GM04503 (cell line): ENCODE results near the gene HMGXB3.
A peak's percentile ranks its signal among the peaks of the same experiment; 100 is the strongest.

Experiments
- DNase-seq: peaks from one replicate; pipeline ENCODE4 v3.0.0-alpha.2; 2012; ENCODE audit warnings: low read depth

HMGXB3 gene

GRCh38 chr5:150000256-150000989 is at the start of gene HMGXB3, which contains the start of gene TIGD6:
HMGXB3 (plus strand) TSS chr5:150000739; CDS start chr5:150004853, 4,114 bp downstream.
TIGD6 (minus strand) TSS chr5:150000654; CDS start chr5:149996348, 4,306 bp downstream.
- DNase-seq, result peak; percentile 61

GRCh38 chr5:149951138-149951749 is 49.3 kb upstream of the HMGXB3 start:
- no peak for DNase-seq

- DNase-seq, result no peak
Observed at GRCh38 chr5:149953436-149954121, 47.0 kb upstream of the HMGXB3 start.

GRCh38 chr5:149954798-149955197 is 45.7 kb upstream of the HMGXB3 start:
- no peak for DNase-seq

DNA sequence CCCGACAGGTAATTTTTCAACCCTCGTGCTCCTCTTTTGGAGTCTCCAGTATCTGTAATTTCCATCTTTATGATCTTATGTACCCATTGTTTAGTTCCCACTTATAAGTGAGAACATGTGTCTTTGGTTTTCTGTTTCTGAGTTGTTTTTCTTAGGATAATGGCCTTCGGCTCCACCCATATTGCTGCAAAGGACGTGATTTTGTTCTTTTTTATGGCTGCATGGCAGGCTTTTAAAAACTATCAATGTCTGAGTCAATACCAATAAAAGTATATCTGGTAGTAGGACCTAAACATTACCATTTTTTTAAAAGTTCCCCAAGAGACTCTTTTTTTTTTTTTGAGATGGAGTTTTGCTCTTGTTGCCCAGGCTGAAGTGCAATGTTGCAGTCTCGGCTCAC is 43.9 kb upstream of the HMGXB3 start:
- DNase-seq, result no peak

DNA sequence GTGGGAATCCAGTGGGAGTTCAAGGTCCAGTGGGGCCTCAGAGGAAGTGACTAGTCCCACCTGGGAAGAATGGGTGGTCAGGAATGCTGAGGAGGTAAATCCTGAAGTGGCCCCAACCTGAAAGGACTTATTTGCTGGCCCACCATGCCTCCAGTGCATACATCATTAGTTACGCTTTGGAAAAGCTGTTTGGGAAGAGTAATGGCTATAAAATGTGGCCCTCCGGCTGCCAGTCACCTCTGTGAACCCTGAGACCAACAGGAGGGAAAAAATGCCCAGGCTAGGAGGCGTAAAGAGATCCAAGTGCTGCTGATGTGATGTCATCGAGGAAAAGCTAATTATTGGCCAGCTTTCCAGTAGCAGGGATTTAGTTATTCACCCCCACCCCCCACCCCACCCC is 42.7 kb upstream of the HMGXB3 start:
- no peak for DNase-seq

DNA sequence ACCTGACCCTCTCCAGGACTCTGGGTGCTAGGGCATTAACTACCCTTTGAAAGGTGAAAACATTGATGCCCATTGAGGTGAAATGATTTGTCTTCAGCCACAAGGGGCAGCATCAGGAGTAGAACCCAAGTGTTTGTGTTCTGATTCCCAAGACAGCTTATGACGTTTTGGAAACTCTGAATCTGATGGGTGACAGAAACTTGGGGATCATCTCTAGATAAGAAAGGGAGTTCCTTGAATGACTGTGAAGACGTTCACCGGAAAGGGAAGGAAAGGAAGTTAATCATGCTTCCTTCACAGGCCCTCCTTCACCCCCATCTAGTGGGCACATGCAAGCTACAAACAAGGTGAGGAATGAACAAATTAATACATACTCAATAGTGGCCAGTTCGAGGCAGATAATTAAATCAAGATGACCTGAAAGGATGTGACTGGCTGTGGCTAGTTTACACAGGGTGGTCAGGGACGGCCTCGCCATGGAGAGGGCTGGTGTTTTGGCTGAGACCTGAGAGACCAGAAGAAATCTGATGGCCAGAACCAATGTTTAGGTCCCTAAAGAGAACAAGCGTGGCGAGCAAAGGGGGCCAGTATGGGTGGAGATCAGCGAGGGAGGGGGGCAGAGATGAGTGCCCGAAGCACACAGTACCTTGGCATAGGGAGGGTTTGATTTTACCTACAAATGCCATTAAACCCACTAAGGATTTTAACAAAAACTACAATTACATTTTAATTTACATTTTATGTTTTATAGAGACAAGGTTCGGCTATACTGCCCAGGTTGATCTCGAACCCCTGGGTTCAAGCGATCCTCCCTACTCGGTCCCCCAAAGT is 40.9 kb upstream of the HMGXB3 start:
- no peak for DNase-seq

- peak; percentile 90 for DNase-seq
Observed at GRCh38 chr5:149960272-149961185, 40.0 kb upstream of the HMGXB3 start, which contains the start of gene SLC26A2. SLC26A2 (plus strand) TSS chr5:149960758; CDS start chr5:149977653, 16,895 bp downstream.

DNA sequence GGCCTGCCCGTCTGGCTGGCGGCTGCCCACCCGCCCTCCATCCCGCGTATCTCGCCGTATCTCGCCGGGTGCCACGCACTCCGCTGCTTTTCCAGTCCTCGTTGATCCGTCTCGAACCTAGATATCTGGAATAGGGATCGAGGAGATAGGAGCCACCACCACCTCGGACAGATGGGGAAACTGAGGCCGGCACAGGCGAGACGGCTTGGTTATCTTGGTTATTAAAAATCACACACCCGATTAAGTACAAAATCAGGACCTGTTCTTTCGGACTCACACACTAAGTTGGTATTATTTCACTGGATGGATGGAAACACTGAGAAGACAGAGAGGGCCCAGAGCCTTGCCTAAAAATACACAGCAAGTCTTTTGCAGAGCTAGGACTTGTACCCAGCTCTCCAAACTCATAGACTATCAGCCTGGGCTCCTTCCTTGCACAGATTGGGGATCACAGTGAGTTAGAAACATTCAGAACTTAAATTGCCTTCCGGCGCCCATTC is 39.3 kb upstream of the HMGXB3 start:
- no peak for DNase-seq

- DNase-seq, result no peak
Observed at GRCh38 chr5:149961957-149962409, 38.6 kb upstream of the HMGXB3 start.

DNA sequence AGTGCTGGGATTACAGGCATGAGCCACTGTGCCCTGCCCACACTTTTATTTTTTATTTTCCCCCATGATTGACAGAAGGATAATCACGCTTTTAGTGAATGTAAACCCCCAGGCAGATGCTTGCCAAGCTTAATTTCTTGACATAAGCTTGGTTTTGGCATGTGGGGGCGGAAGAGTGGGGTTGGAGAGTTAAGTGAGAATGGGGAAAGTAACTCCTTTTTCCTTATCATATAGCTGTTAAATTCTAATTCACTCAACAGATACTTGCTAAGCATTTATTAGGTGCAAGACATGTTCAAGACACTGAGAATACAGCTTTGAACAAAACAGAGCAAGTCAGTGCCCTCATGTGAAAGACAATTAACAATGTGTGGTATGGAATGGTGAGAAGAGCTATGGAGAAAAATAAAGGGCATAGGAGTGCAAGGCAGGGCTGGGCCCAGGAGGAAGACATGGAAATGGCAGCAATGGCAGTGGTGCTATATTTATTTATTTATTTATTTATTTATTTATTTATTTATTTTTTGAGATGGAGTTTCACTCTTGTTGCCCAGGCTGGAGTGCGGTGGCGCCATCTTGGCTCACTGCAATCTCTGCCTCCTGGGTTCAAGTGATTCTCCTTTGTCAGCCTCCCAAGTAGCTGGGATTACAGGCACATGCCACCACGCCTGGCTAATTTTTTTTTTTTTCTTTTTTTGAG is 37.8 kb upstream of the HMGXB3 start:
- no peak for DNase-seq

GRCh38 chr5:149963729-149964128 is 36.8 kb upstream of the HMGXB3 start:
- DNase-seq, result no peak

DNA sequence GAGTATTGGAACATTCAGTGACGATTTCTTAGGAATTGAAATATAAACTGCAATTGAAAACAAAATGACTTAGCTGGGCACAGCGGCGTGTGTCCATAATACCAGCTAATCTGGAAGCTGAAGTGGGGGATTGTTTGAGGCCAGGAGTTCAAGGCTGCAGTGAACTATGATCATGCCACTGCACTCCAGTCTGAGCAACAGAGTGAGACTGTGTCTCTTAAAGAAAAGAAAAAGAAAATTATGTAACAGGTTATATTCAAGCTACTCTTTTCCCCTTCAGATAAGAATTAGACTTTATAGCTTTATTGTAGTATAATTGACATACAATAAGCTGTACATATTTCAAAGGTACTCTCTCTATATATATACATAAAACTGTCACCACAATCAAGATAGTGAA is 33.6 kb upstream of the HMGXB3 start:
- DNase-seq, result no peak

DNA sequence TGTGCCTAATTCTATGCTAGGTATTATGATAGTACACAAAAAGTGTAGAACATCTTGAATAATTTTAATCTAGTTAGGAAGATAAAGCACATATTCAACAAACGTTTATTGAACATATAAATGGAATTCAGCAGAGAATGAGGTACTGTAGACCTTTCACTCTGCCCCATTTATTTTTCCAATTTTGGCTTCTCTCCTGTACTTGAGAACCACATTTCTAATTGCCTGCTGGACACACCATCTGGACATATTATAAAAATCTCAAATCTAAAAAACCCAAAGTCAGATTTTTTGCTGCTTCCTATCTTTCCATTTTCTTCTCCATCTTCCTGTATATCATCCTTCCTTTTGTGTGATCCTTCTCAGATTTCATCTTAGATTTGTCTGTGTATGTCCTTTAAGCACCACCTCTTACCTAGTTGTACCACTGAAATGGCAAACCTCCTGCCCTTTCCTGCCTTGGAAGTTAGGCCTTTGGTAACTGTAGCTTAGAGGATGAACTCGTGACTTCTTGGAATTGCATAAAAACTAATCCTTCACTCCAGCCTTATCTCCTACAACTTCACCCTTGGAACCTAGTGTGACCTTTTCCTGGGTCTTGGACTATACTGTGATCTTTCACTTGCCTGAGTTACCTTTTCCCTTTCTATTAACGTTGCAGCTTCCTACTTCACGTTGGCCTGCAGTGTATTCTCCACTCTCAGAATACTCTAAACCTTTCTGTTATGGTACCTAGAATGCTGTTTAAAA is 31.2 kb upstream of the HMGXB3 start:
- no peak for DNase-seq

GRCh38 chr5:149975409-149975808 is 25.1 kb upstream of the HMGXB3 start:
- no peak for DNase-seq

- DNase-seq, result no peak
Observed at GRCh38 chr5:149979896-149980295, 20.6 kb upstream of the HMGXB3 start.

- DNase-seq, result no peak
Observed at GRCh38 chr5:149981206-149981605, 19.3 kb upstream of the HMGXB3 start.

- no peak for DNase-seq
Observed at GRCh38 chr5:149982505-149982904, 18.0 kb upstream of the HMGXB3 start.

GRCh38 chr5:149988126-149988525 is 12.4 kb upstream of the HMGXB3 start:
- DNase-seq, result no peak
